GM18520 (cell line): ENCODE data around the gene MAPK12.

Source experiments
- ATAC-seq: cut with Tn5 transposase; IDR thresholded peaks from one replicate; pipeline ENCODE4 v1.9.1; 2021; ENCODE audit not compliant: unreplicated experiment

MAPK12 gene

DNA sequence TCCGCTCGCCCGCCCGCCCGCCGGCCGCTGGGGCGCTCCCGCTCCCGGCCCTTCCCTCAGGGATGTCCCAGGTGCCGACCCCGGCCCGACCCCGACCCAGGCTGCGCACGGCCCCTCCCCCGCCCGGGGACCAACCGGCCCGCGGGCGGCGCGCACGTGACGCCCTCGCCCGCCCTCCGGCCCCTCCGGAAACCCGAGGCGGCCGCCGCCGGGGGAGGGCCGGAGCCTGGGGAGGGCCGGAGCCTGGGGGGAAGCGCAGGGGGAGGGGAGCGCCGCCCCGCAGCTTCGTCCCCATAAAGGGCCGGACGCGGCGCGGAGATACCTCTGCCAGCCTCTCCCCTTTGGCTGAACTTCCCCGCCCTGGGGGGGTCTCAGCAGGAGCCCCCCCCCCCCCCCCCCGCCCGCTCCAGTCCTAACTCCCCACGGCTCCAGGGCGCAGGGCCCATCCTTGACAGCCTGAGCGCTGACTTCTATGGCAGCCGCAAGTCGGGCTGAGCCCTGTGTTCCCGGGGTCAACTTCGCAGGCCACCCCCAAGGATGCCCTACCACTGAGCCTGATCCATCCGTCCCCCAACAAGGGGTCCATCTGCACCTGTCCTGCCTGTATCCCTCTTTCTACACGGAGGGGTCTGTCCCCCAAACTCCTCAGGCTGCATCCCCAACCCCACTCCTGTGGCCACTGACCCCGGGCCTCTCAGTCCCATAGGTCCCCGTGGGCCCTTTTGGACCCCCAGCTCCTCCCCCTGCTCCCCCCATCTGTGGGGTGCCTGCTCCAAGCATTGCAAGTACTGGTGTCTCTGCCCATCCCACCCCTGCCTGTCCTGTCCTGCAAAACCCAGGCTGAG is at the start of gene MAPK12:
Gene MAPK12, minus strand, starts transcription at position 69 of the 845 bp plus-strand sequence. CDS start 174 bp downstream, outside the sequence.
- ATAC-seq = no peak

DNA sequence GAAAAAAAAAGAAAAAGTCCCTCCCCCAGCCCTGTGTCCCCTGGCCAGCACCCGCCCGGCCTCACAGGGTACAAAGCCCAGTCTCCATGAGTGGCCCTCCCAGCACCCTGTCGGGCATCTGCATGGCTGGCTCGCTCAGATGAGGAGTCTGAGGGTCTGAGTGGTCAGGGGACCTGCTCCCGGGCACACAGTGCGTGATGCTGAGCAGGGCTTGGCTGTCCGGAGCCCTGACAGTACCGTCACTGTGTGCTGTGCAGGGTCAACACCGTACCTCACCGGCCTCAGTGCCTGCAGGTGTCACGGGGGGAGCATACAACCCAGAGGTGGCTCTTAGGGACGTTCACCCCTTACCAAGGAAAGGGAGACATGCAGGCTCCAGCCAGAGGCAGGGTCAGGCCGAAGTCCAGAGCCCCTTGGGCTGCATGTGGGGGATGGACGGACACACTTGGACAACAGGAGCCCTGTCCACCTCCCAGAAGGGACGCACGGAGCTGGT is 49.5 kb upstream of the MAPK12 start:
- ATAC-seq = no peak

DNA sequence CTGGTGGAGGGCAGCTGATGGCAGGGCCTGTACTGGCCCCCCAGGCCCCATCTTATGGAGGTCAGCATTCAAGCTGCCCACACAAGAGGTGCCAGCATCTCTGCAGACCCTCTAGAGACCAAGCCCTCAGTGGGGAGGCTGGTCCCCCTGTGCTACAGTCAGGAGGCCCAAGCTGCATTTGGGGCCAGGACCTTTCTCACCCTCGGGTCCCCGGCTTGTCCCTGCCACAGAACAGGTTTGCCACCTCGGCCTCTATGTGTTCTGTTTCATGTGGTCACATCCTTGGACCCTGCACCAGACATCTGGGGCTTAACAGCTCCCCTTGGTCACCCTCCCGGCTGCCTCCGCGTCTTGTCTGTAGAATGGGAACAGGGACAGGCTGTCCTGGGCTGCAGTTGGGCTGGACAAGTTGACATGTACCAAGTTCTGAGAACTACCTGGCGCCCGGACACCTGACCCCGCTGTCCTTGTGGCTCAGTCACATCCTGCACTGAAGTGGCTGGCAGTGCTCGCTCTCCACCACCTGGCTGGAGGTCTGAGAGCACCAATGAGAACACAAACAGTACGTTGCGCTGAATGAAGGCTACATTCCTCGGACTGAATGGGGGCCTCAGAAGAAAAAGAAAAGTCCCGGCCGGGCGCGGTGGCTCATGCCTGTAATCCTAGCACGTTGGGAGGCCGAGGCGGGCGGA is 48.7 kb upstream of the MAPK12 start:
- no peak for ATAC-seq

GRCh38 chr22:50309601-50309991 is 48.1 kb upstream of the MAPK12 start:
- ATAC-seq = no peak

- no peak for ATAC-seq
Measured at GRCh38 chr22:50308986-50309600, 47.6 kb upstream of the MAPK12 start.

- ATAC-seq = no peak
Measured at GRCh38 chr22:50308597-50308935, 47.1 kb upstream of the MAPK12 start.

DNA sequence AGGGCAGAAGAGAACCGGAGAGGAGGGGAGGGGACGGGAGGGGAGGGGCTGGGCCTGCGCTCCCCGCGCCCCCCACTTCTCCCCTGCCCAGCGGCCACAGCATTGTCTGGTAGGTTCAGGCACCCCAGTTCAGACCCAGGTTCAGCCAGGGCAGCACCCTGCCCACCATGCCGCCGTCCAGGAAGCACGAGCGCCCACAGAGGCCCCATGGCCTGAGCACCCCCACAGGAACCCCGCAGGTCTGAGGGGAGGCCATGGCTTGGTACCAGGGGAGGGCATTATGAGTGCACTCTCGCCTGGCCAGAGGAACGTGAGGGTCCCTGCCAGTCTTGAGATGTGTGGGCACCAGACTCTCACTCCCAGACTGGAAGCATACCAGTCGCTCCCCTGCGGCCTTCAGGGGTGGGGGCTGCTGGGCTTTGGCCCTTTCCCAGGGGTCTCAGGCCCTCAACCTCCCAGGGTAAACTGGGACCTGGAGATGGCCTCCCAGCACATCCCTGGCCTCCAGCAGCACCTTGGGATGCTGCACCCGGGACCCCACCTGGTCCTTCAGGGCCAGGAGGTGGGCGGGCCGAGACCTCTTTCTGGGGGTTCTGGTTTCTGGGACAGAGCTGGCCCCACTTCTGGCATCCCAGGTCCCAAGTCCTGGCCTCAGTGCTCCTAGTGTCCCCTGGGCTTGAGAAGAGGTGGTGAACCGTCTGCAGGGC is 46.6 kb upstream of the MAPK12 start:
- ATAC-seq = no peak

DNA sequence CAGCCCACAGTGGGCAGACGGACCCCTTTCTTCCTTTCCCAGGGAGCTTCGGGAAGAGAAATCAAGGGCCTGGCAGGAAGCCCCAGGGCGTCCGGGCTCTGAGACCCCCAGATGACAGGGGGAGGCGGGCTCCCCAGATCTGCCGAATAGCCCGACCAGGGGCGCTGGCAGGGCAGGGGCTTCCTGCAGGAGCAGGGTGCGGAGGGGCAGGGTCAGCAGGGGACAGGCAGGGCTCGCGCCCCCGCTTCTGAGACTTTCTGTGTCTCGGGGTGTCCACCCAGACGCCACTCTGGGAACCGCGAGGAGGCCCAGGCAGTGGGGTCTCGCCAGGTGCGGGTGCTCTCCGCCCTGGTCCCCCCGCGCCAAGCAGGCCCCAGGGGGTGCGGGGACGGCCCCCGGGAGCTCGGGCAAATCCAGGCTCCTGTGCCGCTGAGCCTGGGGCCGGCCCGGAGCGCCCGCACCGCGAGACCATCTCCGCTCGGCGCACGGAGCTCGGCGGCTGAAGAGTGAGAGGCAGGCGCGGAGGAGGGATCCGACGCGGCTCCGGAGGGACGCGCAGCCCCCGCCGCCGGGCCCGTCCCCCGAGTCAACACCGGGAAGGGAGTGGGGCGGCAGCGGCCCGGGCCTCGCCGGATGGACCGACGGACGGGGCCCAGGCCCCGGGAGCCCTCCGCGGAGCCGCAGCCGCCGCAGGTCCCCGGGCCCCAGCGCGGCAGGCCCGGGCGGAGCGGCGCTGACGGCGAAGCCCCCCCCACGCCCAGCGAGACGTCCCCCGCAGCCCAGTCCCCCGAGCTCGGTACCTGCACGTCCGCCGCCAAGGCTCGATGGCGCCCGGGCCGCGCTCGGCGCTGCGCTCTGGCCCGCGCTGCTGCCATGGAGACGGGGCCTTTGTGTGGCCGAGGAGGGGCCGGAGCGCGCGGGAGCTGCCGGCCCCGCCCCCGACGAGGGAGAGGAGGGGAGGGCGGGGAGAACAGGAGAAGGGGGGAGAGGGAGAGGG is 45.6 kb upstream of the MAPK12 start, which contains the start of gene PLXNB2:
Gene PLXNB2, minus strand, starts transcription at position 894 of the 997 bp plus-strand sequence. CDS start 17,062 bp downstream, outside the sequence.
- no peak for ATAC-seq

- no peak for ATAC-seq
Measured at GRCh38 chr22:50305923-50306566, 44.6 kb upstream of the MAPK12 start.

- no peak for ATAC-seq
Measured at GRCh38 chr22:50305393-50305922, 44.0 kb upstream of the MAPK12 start.

- no peak for ATAC-seq
Measured at GRCh38 chr22:50304528-50305392, 43.3 kb upstream of the MAPK12 start.

- ATAC-seq = no peak
Measured at GRCh38 chr22:50303848-50304527, 42.5 kb upstream of the MAPK12 start.

DNA sequence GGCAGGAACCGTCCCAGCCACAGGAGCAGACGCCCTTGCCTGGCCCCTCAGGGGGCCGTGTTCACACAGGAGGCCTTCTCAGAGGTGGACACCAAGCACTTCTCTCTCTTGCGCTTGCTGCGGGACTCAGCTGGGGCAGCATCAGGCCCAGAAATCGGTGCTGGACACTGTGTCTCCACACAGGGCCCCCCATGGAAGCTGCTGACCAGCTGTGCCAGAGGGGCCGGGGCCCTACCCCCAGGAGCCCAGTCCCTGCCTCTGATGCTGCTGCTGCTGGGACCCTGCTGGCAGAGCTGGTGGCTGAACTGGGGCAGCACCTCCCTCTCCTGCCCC is 42.0 kb upstream of the MAPK12 start:
- no peak for ATAC-seq

GRCh38 chr22:50302564-50302963 is 41.1 kb upstream of the MAPK12 start:
- ATAC-seq = no peak

GRCh38 chr22:50302041-50302541 is 40.6 kb upstream of the MAPK12 start:
- no peak for ATAC-seq

- ATAC-seq = no peak
Measured at GRCh38 chr22:50301581-50301991, 40.1 kb upstream of the MAPK12 start.

- ATAC-seq = no peak
Measured at GRCh38 chr22:50300620-50301257, 39.3 kb upstream of the MAPK12 start.
